IPS DF 4.7 (cell line): Measurements from ENCODE around the gene FKBP10.
"Not testable (repeated sequence)": the region's sequence is repeated elsewhere in the genome, so short reads cannot be mapped to it uniquely, and the experiment has no call there.

Experiments
- DNase-seq: peaks from one replicate; pipeline ENCODE4 v3.0.0-alpha.2; 2013; ENCODE audit warnings: low spot score; ENCODE audit errors: extremely low read depth

The FKBP10 gene

GRCh38 chr17:41812381-41813151 lies at the start of gene FKBP10:
Gene FKBP10, plus strand, starts transcription at chr17:41813004. Its CDS starts 31 bp downstream, at chr17:41813035.
- no peak for DNase-seq

GRCh38 chr17:41763327-41763726 lies 49.5 kb upstream of the FKBP10 start:
- DNase-seq, result no peak

- no peak for DNase-seq
These were observed 46.7 kb upstream of the FKBP10 start for GRCh38 chr17:41766135-41766534.

- DNase-seq, result no peak
These were observed 45.3 kb upstream of the FKBP10 start for GRCh38 chr17:41767324-41768042.

- DNase-seq, result no peak
These were observed 44.0 kb upstream of the FKBP10 start for GRCh38 chr17:41768682-41769288.

- no peak for DNase-seq
These were observed 43.4 kb upstream of the FKBP10 start for GRCh38 chr17:41769346-41769862.

- no peak for DNase-seq
These were observed 42.8 kb upstream of the FKBP10 start for GRCh38 chr17:41769985-41770384.

GRCh38 chr17:41771389-41772206 lies 41.2 kb upstream of the FKBP10 start:
- no peak for DNase-seq

- DNase-seq, result no peak
These were observed 40.6 kb upstream of the FKBP10 start for GRCh38 chr17:41772218-41772585.

GRCh38 chr17:41772586-41773189 lies 40.1 kb upstream of the FKBP10 start:
- DNase-seq, result no peak

- no peak for DNase-seq
These were observed 39.6 kb upstream of the FKBP10 start for GRCh38 chr17:41773190-41773588.

GRCh38 chr17:41773731-41774193 lies 39.0 kb upstream of the FKBP10 start:
- DNase-seq, result no peak

- no peak for DNase-seq
These were observed 37.2 kb upstream of the FKBP10 start for GRCh38 chr17:41775394-41776226.

GRCh38 chr17:41776262-41776900 lies 36.4 kb upstream of the FKBP10 start:
- not testable (repeated sequence) for DNase-seq

GRCh38 chr17:41777157-41777573 lies 35.6 kb upstream of the FKBP10 start:
- DNase-seq, result no peak

GRCh38 chr17:41777574-41778188 lies 35.1 kb upstream of the FKBP10 start:
- DNase-seq, result no peak

GRCh38 chr17:41779954-41780353 lies 32.9 kb upstream of the FKBP10 start:
- DNase-seq, result no peak

- DNase-seq, result no peak
These were observed 31.2 kb upstream of the FKBP10 start for GRCh38 chr17:41781404-41782110.
